ENCODE measurements around the gene NCDN.

DNA sequence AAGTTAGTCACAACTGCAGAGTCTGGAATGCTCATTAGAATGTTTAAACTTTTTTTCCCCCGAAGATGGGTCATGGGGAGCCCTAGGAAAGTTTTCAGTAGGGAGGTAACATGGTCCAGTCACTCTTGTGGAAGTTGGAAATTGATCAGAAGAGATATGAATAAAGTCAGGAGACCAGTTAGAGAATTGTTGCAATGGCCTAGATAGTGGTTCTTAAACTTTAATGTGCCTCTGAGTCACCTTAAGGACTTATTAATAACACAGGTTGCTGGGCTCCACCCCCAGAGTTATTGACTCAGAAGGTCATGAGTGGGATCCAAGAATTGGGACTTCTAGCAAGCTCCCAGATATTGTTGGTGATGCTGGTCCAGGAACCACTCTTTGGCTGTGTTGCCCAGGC is 12.3 kb downstream of the NCDN start:
- TF ChIP-seq, protein P1, sequence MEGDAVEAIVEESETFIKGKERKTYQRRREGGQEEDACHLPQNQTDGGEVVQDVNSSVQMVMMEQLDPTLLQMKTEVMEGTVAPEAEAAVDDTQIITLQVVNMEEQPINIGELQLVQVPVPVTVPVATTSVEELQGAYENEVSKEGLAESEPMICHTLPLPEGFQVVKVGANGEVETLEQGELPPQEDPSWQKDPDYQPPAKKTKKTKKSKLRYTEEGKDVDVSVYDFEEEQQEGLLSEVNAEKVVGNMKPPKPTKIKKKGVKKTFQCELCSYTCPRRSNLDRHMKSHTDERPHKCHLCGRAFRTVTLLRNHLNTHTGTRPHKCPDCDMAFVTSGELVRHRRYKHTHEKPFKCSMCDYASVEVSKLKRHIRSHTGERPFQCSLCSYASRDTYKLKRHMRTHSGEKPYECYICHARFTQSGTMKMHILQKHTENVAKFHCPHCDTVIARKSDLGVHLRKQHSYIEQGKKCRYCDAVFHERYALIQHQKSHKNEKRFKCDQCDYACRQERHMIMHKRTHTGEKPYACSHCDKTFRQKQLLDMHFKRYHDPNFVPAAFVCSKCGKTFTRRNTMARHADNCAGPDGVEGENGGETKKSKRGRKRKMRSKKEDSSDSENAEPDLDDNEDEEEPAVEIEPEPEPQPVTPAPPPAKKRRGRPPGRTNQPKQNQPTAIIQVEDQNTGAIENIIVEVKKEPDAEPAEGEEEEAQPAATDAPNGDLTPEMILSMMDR (conservative IDR thresholded peaks at IDR 0.05): no peak
- no peak for TF ChIP-seq ZFX (IDR thresholded peaks at IDR 0.05)

Data from C4-2B (cell line).